Gastrocnemius medialis (tissue), 4 donors: ENCODE results near the gene MAPK6.

Experiments
- POLR2A ChIP-seq, 2 donors: fragments of 450-650 bp; IDR thresholded peaks; one replicate each; pipeline ENCODE4 v1.6.1; 2017; ENCODE audit warnings: antibody characterized with exemption in 2 of 2, mild to moderate bottlenecking in 2 of 2, moderate library complexity in 2 of 2
- TF ChIP-seq, protein P1 (sequence below), 5 experiments: fragments of 450-650 bp in 3 of 5; fragments of 200-600 bp in 2 of 5; sonication (generic) in 2 of 5; IDR thresholded peaks in 4 of 5; conservative IDR thresholded peaks in 1 of 5; 1 replicate in 4 of 5; 2 replicates in 1 of 5; pipeline ENCODE4 v1.5.1; 2016 to 2019; ENCODE audit warnings: antibody characterized with exemption in 5 of 5, mild to moderate bottlenecking in 3 of 5, moderate library complexity in 3 of 5

DNA sequence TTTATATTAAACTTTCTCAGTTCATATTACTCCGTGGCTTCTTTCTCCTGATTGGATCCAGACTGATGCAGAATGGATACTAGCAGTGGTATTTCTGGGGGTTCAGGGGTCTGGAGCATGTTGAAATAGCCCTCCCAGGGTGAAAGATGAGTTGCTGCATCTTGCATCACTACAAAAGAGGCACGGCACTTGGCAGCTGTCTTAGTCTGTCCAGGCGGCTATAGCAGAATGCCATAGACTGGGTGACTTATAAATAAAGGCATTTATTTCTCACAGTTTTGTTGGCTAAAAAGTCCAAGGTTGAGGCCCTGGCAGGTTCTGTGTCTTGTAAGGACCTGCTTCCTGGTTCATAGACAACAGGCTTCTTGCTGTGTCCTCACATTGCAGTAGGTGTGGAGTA lies 94.2 kb downstream of the MAPK6 start:
- TF ChIP-seq, protein P1, sequence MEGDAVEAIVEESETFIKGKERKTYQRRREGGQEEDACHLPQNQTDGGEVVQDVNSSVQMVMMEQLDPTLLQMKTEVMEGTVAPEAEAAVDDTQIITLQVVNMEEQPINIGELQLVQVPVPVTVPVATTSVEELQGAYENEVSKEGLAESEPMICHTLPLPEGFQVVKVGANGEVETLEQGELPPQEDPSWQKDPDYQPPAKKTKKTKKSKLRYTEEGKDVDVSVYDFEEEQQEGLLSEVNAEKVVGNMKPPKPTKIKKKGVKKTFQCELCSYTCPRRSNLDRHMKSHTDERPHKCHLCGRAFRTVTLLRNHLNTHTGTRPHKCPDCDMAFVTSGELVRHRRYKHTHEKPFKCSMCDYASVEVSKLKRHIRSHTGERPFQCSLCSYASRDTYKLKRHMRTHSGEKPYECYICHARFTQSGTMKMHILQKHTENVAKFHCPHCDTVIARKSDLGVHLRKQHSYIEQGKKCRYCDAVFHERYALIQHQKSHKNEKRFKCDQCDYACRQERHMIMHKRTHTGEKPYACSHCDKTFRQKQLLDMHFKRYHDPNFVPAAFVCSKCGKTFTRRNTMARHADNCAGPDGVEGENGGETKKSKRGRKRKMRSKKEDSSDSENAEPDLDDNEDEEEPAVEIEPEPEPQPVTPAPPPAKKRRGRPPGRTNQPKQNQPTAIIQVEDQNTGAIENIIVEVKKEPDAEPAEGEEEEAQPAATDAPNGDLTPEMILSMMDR (IDR thresholded peaks at IDR 0.05 in 4 of 5, conservative IDR thresholded peaks at IDR 0.05 in 1 of 5), result no peak
- no peak for TF ChIP-seq POLR2A (IDR thresholded peaks at IDR 0.05)
